Endodermal cell (in vitro differentiated cells): ENCODE measurements around the gene PDZD7. TPM values are rescaled to one million over a fixed set of nuclear protein-coding genes. Genes with fewer than 3 reads are reported as not detected.

ENCODE experiments used
- DNase-seq: peaks from one replicate; pipeline ENCODE4 v3.0.0-alpha.2; 2017
- H3K27ac ChIP-seq: 2 replicates; pipeline ENCODE4 v1.5.1; 2013; ENCODE audit warnings: mild to moderate bottlenecking, low read depth, low read length, moderate library complexity
- H3K27me3 ChIP-seq: 2 replicates; pipeline ENCODE4 v1.6.1; 2013; ENCODE audit warnings: mild to moderate bottlenecking, low read length, moderate library complexity; ENCODE audit not compliant: insufficient read depth, control insufficient read depth, poor library complexity, severe bottlenecking
- H3K36me3 ChIP-seq: 2 replicates; pipeline ENCODE4 v1.7.0; 2013; ENCODE audit warnings: mild to moderate bottlenecking, low read length, moderate library complexity; ENCODE audit not compliant: control insufficient read depth, insufficient read depth
- H3K4me1 ChIP-seq: one replicate; pipeline ENCODE4 v1.7.0; 2013; ENCODE audit warnings: low read length; ENCODE audit not compliant: control insufficient read depth, insufficient read depth
- H3K4me3 ChIP-seq: 2 replicates; pipeline ENCODE4 v1.5.1; 2013; ENCODE audit warnings: mild to moderate bottlenecking, low read length, moderate library complexity
- H3K9ac ChIP-seq: 2 replicates; pipeline ENCODE4 v1.6.1; 2013; ENCODE audit warnings: mild to moderate bottlenecking, low read length, moderate library complexity; ENCODE audit not compliant: poor library complexity, severe bottlenecking; ENCODE audit errors: extremely low read depth
- H3K9me3 ChIP-seq: 2 replicates; pipeline ENCODE4 v1.6.1; 2013; ENCODE audit warnings: mild to moderate bottlenecking, low read length, moderate library complexity; ENCODE audit not compliant: control insufficient read depth
- H3K27ac Mint-ChIP-seq: 2 replicates; pipeline ENCODE4 v1.8.0; 2020; ENCODE audit warnings: mixed read lengths
- H3K27me3 Mint-ChIP-seq: 2 replicates; pipeline ENCODE4 v1.8.0; 2021; ENCODE audit warnings: mild to moderate bottlenecking, mixed read lengths; ENCODE audit not compliant: insufficient read depth
- H3K36me3 Mint-ChIP-seq: 2 replicates; pipeline ENCODE4 v1.8.0; 2020; ENCODE audit warnings: low read depth, mixed read lengths
- H3K4me1 Mint-ChIP-seq: 2 replicates; pipeline ENCODE4 v1.8.0; 2020; ENCODE audit warnings: mixed read lengths
- H3K4me3 Mint-ChIP-seq: 2 replicates; pipeline ENCODE4 v1.8.0; 2020; ENCODE audit warnings: mild to moderate bottlenecking, moderate library complexity, mixed read lengths
- H3K9me3 Mint-ChIP-seq: 2 replicates; pipeline ENCODE4 v1.8.0; 2020; ENCODE audit warnings: mild to moderate bottlenecking, mixed read lengths
- WGBS, 2 experiments: methylation state at CpG; one replicate each; pipeline versions ENCODE4 v1.1.5 to v1.1.7; 2013; ENCODE audit warnings: missing lambda C conversion rate in 2 of 2, mixed read lengths in 1 of 2; ENCODE audit not compliant: insufficient coverage in 1 of 2, insufficient read length in 1 of 2; 5-methylcytosine and 5-hydroxymethylcytosine counted together
- total RNA-seq, 2 donors: library from RNA; stranded (reverse); fragmentation: NEBNext Ultra II Directional in 1 of 2; extraction: Animal tissue kit (Norgen Biotek cat#: 25700) in 1 of 2; gene quantifications; 2 replicates in 1 of 2; 3 replicates in 1 of 2; pipeline ENCODE4 v1.2.1, GENCODE V29; 2021
- TF ChIP-seq, protein P1 (sequence below): fragments of 200-600 bp; sonication (generic); conservative IDR thresholded peaks from 2 replicates; pipeline ENCODE4 v1.5.0; 2021; ENCODE audit warnings: antibody characterized with exemption, mild to moderate bottlenecking

The PDZD7 gene
- total RNA-seq, 2 donors from 2014 or later: 0.49 to 1.1 TPM

DNA sequence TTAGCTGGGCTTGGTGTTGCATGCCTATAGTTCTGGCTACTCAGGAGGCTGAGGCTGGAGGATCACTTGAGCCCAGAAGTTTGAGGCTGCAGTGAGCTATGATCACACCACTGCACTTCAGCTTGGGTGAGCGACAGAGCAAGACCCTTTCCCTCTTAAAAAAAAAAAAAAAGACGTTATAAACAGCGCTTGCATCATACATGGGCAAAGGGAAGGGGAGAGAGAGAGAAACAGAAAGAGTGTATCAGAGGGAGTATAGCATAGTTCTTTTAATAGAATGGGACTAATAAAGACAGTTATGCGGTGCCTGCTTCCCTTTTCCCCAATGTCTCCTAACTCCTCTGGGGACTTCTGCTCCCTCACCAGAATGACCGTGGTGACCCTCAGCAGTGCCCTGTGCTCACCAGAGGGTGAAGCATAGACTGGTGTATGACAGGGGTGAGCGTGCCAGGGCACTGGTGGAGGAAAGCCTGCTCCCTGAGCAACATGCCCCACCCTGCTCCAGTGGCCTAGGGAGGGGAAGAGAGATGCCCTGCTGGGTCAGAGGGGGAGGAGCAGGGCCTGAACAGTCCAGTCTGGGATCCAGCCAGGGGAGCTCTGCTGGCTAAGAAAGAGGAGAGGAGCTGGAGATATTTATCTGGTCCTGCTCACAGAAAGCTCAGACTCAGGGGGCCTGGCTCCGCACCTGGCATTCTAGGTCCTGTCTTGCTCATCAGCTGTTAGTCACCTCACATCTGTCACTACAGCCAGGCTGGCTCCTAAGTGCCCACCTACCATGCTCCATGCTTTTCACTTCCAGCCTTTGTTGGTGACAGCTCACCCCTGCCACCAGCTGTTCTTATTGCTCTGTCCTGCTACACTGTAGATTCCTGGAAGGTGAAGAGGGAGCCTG lies 2.2 kb downstream of the PDZD7 start:
- Histone ChIP-seq H3K9me3 (no peaks in the 10 kb centered on the region), H3K27me3 (peaks cover 37% of the 10 kb centered on the region), H3K4me1 (peaks cover 4% of the 10 kb centered on the region), H3K9ac (no peak overlapping the region), H3K27ac (no peak overlapping the region), H3K4me3 (no peak overlapping the region), H3K36me3 (no peaks in the 10 kb centered on the region)
- DNase-seq: no peak
- Mint-ChIP-seq H3K4me3 (no peak overlapping the region), H3K9me3 (no peaks in the 10 kb centered on the region), H3K36me3 (no peaks in the 10 kb centered on the region), H3K27me3 (peaks cover 57% of the 10 kb centered on the region), H3K4me1 (peaks cover 32% of the 10 kb centered on the region), H3K27ac (no peak overlapping the region)
- TF ChIP-seq, protein P1, sequence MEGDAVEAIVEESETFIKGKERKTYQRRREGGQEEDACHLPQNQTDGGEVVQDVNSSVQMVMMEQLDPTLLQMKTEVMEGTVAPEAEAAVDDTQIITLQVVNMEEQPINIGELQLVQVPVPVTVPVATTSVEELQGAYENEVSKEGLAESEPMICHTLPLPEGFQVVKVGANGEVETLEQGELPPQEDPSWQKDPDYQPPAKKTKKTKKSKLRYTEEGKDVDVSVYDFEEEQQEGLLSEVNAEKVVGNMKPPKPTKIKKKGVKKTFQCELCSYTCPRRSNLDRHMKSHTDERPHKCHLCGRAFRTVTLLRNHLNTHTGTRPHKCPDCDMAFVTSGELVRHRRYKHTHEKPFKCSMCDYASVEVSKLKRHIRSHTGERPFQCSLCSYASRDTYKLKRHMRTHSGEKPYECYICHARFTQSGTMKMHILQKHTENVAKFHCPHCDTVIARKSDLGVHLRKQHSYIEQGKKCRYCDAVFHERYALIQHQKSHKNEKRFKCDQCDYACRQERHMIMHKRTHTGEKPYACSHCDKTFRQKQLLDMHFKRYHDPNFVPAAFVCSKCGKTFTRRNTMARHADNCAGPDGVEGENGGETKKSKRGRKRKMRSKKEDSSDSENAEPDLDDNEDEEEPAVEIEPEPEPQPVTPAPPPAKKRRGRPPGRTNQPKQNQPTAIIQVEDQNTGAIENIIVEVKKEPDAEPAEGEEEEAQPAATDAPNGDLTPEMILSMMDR: no peak
- 83 to 93% methylated on average over 1 to 7 of the region's 7 CpGs for WGBS, 2 experiments

DNA sequence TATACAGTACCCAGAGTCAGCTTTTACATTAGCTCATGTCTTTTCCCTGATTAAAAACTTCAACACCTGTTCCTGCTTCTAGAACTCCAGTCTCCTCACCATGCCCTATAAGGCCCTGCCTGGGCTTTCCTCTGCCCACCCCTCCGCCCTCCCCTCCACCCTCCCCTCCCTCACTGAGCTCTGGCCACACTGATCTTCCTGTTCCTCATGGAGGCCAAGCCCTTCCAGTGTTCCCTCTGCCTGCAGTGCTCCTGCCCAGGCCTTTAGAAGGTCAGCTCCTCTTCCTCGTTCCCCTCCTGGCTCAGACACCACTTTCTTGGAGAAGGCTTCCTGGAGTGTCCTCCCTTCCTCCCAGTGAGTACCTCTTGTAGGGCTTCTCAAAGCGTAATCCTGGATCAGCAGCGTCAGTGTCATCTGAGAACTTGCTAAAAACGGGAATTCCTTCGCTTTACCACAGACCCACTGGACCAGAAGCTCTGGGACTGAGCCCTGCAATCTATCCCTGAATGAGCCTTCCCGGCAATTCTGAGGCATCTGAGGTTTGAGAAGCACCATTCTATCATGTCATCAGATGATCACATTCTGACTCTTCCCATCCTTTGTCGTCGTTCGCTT lies 3.7 kb downstream of the PDZD7 start:
- H3K36me3 ChIP-seq: no peaks in the 10 kb centered on the region
- Mint-ChIP-seq H3K27me3 (peaks cover 43% of the 10 kb centered on the region), H3K4me3 (no peak overlapping the region), H3K9me3 (no peaks in the 10 kb centered on the region), H3K4me1 (peaks cover 25% of the 10 kb centered on the region), H3K27ac (no peak overlapping the region), H3K36me3 (no peaks in the 10 kb centered on the region)
- H3K9me3 ChIP-seq: no peaks in the 10 kb centered on the region
- H3K9ac ChIP-seq: no peak overlapping the region
- peaks cover 23% of the 10 kb centered on the region for H3K27me3 ChIP-seq
- no peak overlapping the region for H3K4me3 ChIP-seq
- peaks cover 4% of the 10 kb centered on the region for H3K4me1 ChIP-seq
- 77 to 80% methylated on average over 6 to 9 of the region's 10 CpGs for WGBS, 2 experiments
- no peak for DNase-seq
- no peak overlapping the region for H3K27ac ChIP-seq
- TF ChIP-seq, protein P1: no peak

DNA sequence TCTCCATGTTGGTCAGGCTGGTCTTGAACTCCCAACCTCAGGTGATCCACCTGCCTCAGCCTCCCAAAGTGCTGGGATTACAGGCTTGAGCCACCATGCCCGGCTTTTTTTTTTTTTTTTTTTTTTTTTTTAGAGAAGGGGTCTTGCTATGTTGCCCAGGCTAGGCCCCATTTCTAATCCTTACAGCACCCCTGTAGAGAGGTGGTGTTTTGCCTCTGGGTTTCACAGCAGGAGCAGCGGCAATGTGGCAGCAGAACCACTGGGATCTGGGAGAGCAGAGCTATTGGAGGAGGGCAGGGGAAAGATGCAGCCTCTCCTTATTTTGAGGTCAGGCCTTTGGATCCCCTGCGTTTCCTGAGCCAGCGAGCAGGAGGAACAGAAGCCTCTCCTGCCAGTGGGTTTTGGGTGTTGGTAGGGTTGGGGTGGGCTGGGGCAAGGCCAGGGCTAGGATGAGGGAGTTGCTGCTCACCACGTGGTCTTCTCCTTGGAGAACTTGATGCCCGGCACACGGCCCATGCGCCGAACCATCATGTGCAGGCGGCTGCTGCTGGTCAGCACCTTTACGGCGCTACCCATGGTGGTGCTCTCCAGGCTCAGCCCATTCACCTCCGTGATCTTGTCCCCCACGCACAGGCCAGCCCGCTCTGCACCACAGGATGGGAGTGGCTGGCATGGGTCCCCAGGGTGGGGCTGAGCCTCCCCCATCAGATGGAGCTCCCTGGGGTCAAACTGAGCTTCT lies 7.8 kb downstream of the PDZD7 start:
- H3K9ac ChIP-seq: no peak overlapping the region
- no peaks in the 10 kb centered on the region for H3K9me3 Mint-ChIP-seq
- H3K27me3 ChIP-seq: peaks cover 32% of the 10 kb centered on the region
- H3K4me3 ChIP-seq: no peak overlapping the region
- DNase-seq: no peak
- H3K27ac Mint-ChIP-seq: no peak overlapping the region
- H3K4me1 Mint-ChIP-seq: peaks cover 13% of the 10 kb centered on the region
- no peaks in the 10 kb centered on the region for H3K9me3 ChIP-seq
- no peaks in the 10 kb centered on the region for H3K36me3 Mint-ChIP-seq
- H3K4me3 Mint-ChIP-seq: no peak overlapping the region
- no peaks in the 10 kb centered on the region for H3K36me3 ChIP-seq
- peaks cover 43% of the 10 kb centered on the region for H3K27me3 Mint-ChIP-seq
- 94 to 98% methylated on average over 7 to 14 of the region's 15 CpGs for WGBS, 2 experiments
- TF ChIP-seq, protein P1: no peak
- no peak overlapping the region for H3K27ac ChIP-seq
- no peaks in the 10 kb centered on the region for H3K4me1 ChIP-seq
